Measurements from ENCODE around the gene CRTAC1.
"Not testable (repeated sequence)": the region's sequence is repeated elsewhere in the genome, so short reads cannot be mapped to it uniquely, and the experiment has no call there.

Gene CRTAC1

DNA sequence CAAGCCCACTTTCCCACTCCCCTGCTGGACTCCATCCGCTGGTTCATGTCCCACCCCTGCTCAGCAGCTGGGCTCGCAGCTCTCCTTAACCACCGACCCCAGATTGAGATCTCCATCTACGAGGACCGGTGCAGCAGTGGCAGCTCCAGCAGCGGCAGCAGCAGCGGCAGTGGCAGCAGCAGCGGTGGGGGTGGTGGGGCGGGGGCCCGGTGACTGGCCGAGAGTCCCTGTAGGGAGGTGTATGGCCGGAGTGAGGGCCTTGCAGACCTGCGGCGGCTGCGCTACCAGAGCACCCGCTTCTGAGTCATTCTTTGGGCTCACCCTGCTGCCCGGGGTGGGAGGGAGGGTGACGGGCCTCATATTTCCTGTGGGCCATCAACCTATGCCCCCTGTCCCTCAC is 164.9 kb downstream of the CRTAC1 start:
- DNase-seq, result no peak

GRCh38 chr10:97863808-97864207 is 166.6 kb downstream of the CRTAC1 start:
- no peak for DNase-seq

DNA sequence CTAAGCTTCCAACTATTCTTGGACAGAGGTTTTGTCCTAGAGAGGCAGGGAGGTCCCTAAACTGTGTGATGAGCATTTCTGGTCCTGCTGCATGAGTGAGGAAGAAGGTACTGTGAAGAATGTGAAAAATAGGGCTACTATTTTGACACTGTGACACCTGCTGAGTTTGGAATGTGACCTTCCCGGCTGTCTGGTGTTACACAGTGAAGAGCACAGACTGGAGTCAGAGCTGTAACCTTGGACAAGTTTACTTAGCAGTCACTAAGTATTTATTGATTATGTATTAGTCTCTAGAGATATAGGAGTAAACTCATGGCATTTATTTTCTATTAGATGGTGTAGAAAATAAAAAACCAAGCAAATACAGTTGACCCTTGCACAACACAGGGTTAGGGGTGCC is 168.5 kb downstream of the CRTAC1 start:
- no peak for DNase-seq

DNA sequence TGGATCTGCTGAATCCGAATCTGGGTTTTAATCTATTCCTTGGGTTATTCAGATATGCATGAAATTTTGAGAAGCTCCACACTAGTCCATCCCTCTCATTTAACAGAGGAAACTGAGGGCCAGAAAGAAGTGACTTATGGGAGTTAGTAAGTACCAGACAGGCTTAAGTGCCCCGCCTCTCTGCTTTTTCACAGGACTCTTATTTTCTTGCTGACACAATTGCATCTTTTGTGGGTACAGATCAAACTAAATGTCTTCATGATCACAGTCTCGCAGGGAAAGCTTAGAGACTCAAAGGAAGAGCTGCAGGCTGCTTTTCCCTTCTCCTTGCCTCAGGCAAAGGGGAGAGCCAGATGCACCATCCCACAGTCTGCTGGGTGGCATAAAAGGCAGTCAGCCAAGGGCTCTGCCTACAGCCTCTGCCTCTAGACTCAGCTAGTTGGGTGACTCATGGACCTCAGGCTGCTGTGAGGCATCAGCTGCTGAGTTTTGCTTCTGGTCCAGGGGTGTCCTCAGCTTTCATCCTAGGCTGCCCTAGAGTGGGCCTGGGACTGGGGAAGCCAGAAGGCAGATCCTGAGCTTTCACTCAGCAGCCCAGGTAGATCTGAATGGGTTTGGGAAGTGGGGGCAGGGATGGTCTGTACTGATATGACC is 169.2 kb downstream of the CRTAC1 start:
- DNase-seq, result no peak

DNA sequence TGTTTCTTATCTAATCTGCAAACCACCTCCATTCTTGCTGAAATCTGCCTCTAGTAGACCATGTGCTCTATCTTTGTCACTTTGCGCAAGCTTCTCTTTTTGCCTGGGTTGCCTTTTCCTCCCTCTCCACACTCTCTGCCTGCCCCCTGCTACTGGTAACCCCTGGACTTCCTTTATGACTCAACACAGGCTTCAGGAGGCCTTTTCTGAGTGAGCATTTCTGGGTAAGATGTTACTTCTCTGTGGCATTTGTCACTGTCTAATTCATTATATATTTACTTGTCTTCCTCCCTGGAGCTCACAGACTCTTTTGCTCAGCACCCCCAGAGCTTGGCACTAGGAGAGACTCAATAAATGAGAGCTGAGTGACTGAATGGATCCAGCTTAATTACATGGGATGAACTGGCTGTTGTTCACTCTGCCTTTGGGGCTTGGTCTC is 172.4 kb downstream of the CRTAC1 start:
- no peak for DNase-seq

DNA sequence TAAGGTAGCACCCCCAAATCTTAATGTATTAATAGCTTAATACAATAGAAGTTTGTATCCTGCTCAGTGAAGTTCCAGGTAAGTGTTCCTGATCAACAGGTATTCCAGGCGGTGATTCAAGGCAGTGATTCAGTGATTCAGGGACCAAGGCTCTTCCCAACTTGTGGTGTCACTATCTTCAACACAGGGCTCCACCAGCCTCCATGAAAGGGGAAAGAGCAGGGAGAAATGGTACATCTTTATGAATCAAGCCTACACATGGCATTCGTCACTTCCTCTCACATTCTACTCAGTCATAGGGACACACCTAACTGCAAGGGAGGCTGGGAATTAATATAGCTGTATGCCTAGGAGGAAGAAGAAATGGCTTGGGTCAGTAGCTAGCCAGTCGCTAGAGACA is 175.7 kb downstream of the CRTAC1 start:
- DNase-seq, result no peak

DNA sequence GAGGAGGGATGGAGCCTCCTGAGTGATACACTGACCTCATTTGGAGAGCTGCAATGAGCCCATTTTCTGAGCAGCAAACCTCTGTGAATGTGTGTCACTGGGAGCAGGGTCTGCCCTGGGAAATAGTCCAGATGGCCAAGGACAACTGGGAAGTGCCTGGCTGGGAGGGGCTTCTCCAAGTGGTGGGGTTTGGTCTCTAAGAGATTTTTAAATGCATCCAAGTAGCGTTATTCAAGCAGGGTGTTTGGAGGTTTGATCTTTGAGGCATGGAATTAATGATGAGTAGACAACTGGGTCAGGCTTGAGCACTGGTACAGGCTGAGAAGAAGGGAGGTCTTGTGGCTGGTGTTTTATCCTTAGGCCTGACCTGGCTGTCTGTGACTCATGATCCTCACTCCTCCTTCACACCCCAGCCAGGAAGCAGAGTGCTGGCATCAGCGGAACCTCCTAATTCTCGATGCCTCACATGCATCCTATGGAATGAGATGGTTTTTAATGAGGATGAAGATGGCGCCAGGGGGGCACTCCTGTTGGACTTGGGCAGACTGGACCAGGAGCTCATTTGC is 177.5 kb downstream of the CRTAC1 start:
- DNase-seq, result no peak

GRCh38 chr10:97852277-97852676 is 178.1 kb downstream of the CRTAC1 start:
- no peak for DNase-seq

DNA sequence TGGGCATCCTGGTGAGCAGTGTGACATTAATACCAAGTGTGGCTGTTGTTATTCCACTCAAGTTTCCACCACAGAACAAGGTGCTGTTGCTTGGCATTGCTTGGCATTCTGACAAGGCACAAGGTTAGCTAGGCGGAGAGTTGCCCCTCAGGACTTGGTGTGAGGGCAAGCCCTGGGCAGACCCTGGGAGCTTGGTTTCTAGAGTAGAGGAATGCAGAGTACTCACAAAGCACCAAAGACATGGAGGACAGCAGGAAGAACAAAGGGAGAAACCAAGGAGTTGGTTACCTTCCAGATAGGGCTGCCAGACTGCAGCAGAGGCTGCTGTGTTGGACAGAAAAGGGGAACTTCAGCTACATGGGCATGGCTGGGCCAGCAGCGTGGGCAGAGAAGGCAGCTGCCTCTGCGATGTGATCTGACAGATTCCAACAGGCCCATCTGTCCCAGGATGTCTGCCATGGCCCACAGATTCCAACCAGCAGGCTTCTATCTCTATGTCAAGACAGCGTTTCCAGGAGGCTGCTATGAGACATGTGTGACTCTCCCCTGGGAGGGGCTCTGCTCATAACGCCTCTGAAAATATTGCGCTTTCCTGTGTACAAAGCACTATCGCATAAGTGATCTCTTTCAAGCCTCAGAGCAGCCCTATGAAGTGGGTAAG is 178.9 kb downstream of the CRTAC1 start:
- peak; percentile 41 for DNase-seq

GRCh38 chr10:97850446-97850845 is 180.0 kb downstream of the CRTAC1 start:
- no peak for DNase-seq

- peak; percentile 19 for DNase-seq
Measured at GRCh38 chr10:97849687-97850402, 180.6 kb downstream of the CRTAC1 start, which contains the start of gene GOLGA7B. TSS of gene GOLGA7B (plus strand) at chr10:97849843. CDS start at chr10:97850304, 461 bp downstream.

DNA sequence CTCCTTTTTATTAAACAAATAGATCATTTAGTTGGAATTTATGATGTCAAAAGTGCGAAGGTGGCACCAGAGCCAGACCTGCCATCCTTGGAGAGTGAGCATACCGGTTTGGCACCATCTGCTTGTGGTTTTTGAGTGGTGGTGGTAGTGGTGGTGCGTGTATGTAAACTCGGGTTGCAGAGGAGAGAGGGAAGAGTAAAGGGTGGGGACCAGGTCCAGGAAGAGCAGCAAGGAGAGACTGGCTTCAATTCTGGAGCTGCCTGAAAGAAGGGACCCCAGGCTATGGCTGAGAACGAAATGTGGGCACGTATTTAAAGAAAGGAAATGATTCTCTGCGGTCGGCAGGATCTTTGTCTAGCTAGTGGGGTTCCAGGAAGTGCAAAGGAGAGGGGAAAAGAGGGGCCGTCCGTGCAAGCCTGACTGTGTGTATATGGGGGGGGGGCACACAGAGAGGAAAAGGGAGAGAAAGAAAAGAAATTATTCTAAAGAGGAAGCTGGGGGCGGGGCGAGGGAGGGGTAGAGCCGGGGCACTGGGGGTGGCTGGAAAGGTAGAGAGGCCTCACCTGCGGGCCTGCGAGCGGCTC is 181.2 kb downstream of the CRTAC1 start:
- DNase-seq, result peak; percentile 23

DNA sequence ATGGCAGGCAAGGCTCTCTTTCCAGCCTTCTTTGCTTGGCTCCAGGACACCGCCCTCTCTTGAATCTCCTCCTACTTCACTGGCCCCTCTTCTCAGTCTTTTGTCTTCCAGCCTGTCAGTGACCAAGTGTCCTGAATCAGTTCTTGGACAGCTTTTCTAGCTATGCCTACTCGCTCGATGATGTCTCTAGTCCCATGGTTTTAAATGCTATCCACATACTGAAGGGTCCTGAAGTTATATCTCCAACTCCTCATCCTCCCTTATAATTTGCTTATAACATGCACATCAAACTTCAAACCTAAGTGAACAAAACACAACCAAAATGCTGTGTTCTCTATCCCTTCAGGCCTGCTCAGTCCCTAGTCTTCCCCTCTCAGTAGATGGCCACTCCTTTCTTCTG is 185.7 kb downstream of the CRTAC1 start:
- DNase-seq, result no peak

GRCh38 chr10:97843972-97844371 is 186.4 kb downstream of the CRTAC1 start:
- not testable (repeated sequence) for DNase-seq

- DNase-seq, result peak; percentile 5
Measured at GRCh38 chr10:97843281-97843671, 187.1 kb downstream of the CRTAC1 start.

GRCh38 chr10:97842656-97843280 is 187.7 kb downstream of the CRTAC1 start:
- no peak for DNase-seq

DNA sequence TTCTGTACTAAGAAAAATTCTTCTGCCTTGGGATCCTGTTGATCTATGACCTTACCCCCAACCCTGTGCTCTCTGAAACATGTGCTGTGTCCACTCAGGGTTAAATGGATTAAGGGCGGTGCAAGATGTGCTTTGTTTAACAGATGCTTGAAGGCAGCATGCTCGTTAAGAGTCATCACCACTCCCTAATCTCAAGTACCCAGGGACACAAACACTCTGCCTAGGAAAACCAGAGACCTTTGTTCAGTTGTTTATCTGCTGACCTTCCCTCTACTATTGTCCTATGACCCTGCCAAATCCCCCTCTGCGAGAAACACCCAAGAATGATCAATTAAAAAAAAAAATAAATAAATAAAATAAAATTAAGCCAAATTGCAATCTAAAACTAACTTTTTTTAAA is 188.3 kb downstream of the CRTAC1 start:
- not testable (repeated sequence) for DNase-seq

DNA sequence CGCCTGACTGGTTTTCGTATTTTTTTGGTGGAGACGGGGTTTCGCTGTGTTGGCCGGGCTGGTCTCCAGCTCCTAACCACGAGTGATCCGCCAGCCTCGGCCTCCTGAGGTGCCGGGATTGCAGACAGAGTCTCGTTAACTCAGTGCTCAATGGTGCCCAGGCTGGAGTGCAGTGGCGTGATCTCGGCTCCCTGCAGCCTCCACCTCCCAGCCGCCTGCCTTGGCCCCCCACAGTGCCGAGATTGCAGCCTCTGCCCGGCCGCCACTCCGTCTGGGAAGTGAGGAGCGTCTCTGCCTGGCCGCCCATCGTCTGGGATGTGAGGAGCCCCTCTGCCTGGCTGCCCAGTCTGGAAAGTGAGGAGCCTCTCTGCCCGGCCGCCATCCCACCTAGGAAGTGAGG is 189.3 kb downstream of the CRTAC1 start:
- DNase-seq, result not testable (repeated sequence)

DNA sequence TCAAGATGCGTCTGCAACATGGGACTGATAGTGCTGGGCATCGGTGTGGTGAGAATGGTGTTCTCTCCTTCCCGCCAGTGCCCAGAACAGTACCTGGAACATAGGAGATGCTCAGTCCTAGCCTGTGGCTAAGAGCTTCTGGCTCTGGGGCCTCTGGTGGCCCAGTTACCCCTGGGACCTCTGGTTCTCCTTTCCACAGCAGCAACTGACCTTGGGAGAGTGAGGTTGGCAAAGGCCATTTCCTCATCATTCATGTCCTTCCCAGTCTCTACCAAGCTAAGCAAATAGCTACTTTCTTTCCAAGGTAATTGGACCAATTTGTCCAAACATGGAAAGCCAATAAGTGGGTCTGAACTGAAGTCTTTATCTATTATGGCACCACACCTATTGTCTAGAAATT is 192.3 kb downstream of the CRTAC1 start:
- DNase-seq, result no peak

GRCh38 chr10:97836446-97836845 is 194.0 kb downstream of the CRTAC1 start:
- DNase-seq, result no peak

DNA sequence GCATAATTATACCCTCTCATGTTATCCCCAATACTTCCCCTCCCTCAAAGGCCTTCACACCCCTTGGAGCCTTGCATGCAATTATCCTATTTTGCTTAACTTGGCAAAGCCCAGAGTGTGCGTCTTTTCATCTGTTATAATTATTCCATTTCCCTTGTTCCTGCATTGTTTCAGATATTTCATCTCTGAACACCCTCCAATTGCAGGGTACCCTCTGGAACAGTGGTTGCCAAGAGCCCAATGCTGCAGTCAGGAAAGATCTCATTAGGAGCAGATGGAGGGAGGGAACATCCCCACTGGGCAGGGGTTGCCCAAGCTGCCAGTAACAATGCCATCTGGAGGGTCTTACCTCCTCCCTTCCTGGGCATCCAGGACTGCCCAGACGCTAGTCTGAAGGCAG is 199.2 kb downstream of the CRTAC1 start:
- DNase-seq, result no peak

DNA sequence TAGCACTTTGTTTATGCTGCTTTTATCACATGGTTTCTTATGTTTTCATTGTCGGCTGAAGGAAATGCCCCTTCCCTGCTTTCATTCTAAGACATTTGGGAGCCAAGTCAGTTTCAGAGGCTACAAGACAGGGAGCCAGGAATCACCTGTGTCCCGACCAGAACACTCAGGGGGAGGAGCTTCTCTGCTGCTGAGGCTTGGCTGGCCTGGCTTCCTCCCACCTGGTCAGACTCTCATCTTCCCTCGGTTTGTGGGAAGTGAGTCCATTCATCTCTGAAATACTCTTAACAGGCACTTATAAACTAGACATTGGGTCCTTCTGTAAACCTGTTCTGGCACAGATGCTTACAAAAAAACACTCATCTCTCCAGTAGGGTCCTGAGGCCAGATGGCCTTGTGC is 200.4 kb downstream of the CRTAC1 start:
- no peak for DNase-seq

DNA sequence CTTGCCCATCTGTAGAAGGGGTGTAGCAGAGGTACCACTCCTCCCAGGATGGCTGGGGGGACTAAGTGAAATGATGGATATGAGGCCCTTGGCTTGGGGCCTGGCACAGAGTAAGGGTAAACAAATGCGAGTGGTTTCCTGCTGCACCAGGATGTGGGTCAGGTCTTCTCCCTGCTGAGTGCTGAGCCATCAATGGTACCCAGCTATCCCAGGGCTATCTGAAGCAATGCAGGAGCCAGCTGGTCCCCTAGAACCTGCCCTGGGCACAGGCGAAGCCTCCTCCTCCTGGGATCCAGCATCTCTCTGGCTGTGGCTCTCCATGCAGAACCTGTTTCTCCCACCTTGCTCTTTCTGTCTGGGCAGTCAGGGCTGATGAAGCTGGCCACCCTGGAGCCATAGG is 201.7 kb downstream of the CRTAC1 start:
- no peak for DNase-seq

Data from NCI-H1436 (cell line).